HS-5 (cell line): ENCODE measurements around the gene TMIGD1.

ENCODE experiments used
- DNase-seq: peaks from one replicate; pipeline ENCODE4 v3.0.0-alpha.2; 2012; ENCODE audit warnings: low read depth

Gene TMIGD1

DNA sequence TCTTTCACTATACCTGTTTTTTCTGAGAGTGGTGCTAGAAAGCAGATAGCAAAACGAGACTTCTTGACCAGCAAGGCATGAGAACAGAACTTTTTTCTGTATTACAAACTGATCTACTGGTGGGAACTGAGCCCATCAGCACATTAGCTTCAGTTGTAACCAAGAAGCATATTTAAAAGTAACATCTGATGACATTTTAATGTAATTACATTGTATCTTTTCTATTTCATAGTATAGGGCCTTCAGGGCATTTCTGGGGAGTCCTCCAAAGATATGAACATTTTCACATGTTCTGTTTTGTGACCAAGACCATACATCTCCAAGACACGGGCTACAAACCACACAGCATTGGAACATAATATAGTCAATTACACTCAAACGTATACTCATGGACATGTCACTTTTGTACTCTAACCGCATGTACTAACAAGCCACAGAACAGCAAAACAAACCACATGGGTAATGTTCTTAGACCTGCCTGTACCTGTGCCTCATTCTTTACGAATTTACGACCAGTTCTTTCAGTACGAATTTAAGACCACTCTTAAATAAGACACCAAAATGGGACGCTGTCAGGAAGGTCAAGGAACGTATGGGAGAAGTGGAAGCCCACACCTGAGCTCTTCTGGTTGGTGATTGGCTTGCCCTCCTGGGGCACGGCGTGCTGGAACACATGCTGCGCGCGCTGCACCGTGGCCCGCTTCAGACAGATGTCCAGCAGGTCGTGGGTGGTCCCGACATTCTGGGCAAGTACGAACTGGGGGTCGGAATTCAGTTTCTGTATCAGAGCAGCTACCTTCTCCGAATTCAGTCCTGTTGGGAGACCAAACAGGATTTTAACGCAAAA is 42.9 kb downstream of the TMIGD1 start:
- DNase-seq = no peak

- DNase-seq = no peak
Measured at GRCh38 chr17:30290077-30290476, 43.8 kb downstream of the TMIGD1 start.

- DNase-seq = no peak
Measured at GRCh38 chr17:30279156-30279555, 54.7 kb downstream of the TMIGD1 start.

GRCh38 chr17:30278032-30278431 is 55.8 kb downstream of the TMIGD1 start:
- no peak for DNase-seq

DNA sequence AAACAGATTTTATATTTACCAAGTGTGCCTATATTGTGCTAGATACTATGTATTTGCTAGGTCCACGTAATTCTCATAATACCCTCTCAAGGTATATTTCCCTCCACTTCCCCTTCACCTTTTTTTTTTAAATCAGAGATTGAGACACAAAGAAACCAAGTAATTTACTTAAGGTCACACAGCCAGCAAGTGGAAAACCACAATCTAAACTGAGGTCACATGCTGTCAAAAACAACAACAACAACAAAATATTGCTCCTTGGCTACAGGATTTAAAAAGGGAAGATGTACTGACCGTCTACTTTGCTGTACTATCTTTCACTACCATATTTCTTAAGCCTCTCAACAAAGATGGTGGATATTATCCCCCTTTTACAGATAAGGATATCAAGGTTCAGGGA is 57.9 kb downstream of the TMIGD1 start:
- DNase-seq = no peak

DNA sequence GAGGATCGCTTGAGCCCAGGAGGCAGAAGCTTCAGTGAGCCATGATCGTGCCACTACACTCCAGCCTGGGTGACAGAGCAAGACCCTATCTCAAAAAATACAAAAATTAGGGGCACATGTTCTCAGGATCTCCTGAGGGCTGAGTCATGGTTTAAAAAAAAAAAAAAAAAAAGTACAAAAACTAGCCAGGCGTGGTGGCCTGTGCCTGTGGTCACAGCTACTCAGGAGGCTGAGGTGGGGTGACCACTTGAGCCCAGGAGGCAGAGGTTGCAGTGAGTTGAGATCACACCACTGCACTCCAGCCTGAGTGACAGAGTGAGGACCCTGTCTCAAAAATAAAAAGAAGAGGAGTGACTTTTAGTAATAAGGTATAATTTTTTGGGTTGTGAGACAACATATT is 59.0 kb downstream of the TMIGD1 start:
- DNase-seq = no peak

DNA sequence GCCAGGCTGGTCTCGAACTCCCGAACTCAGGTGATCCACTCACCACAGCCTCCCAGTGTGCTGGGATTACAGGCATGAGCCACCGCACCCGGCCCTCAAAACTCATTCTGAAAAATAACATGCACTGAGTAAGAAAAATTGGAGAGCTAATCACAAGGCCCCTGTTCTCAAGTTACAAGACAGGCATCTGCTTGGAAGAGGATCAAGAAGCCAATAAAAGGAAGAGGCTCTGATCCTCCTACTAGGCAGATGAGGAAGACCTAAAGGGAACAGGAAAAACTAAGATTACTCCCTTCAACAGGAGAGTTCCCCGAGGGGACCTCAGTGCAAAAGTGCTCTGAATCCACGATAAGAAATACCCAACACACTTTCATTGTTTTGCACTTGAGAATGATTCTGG is 60.5 kb downstream of the TMIGD1 start:
- DNase-seq = no peak

- DNase-seq = no peak
Measured at GRCh38 chr17:30271102-30271501, 62.8 kb downstream of the TMIGD1 start.

DNA sequence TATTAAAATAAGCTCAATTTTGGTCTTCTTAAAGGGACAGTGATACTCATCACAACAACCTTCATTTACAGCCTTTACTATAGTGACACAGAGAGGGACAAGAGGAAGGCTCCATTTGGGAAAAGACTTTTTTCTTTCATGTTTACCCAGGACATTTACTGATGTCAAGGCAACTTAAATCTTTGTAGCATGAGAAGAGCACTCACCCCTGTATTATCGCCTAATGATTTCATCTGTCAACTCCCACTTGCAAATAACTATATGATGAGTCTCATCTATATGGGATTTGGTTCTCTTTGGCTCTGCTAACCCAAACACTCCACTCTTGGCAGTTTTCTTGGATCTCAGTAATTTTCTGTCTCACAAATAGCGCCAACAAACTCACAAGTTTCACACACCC is 66.2 kb downstream of the TMIGD1 start:
- DNase-seq = no peak
